ENCODE results near the gene AP1B1.

AP1B1 gene

DNA sequence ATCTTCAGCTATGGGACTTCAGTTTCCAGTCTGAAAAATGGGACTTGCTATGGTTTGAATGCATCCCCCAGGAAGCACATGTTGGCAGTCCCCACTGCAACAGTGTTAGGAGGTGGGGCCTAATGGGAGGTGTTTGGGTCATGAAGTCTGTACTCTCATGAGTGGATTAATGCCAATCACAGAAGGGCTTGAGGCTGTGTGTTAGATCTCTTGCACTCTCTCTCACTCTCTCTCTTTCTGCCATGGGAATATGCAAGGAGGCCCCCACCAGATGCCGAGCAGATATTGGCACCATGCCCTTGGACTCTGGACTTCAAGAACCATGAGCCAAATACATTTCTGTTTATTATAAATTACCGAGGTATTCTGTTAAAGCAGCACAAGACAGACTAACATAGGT is 7.8 kb upstream of the AP1B1 start:
- TF ChIP-seq, protein P1, sequence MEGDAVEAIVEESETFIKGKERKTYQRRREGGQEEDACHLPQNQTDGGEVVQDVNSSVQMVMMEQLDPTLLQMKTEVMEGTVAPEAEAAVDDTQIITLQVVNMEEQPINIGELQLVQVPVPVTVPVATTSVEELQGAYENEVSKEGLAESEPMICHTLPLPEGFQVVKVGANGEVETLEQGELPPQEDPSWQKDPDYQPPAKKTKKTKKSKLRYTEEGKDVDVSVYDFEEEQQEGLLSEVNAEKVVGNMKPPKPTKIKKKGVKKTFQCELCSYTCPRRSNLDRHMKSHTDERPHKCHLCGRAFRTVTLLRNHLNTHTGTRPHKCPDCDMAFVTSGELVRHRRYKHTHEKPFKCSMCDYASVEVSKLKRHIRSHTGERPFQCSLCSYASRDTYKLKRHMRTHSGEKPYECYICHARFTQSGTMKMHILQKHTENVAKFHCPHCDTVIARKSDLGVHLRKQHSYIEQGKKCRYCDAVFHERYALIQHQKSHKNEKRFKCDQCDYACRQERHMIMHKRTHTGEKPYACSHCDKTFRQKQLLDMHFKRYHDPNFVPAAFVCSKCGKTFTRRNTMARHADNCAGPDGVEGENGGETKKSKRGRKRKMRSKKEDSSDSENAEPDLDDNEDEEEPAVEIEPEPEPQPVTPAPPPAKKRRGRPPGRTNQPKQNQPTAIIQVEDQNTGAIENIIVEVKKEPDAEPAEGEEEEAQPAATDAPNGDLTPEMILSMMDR (IDR thresholded peaks at IDR 0.05; ENCODE audit: control insufficient read depth, extremely low read depth, insufficient read depth): no peak
- DNase-seq (ENCODE audit: low read depth): no peak
- no peak overlapping the region for H3K4me3 ChIP-seq (ENCODE audit: low read depth, low read length)

- no peak overlapping the region for H3K4me3 ChIP-seq (ENCODE audit: low read depth, low read length)
- peak; percentile 42 for DNase-seq (ENCODE audit: low read depth)
- TF ChIP-seq, protein P1 (IDR thresholded peaks at IDR 0.05; ENCODE audit: control insufficient read depth, extremely low read depth, insufficient read depth): peak; percentile 96
Measured at GRCh38 chr22:29394931-29395581, 6.7 kb upstream of the AP1B1 start.

- H3K4me3 ChIP-seq (ENCODE audit: low read depth, low read length): no peak overlapping the region
- no peak for DNase-seq (ENCODE audit: low read depth)
- TF ChIP-seq, protein P1 (IDR thresholded peaks at IDR 0.05; ENCODE audit: control insufficient read depth, extremely low read depth, insufficient read depth): no peak
Measured at GRCh38 chr22:29393019-29393608, 4.7 kb upstream of the AP1B1 start.

- DNase-seq (ENCODE audit: low read depth): no peak
- TF ChIP-seq, protein P1 (IDR thresholded peaks at IDR 0.05; ENCODE audit: control insufficient read depth, extremely low read depth, insufficient read depth): no peak
Measured at GRCh38 chr22:29391546-29391945, 3.2 kb upstream of the AP1B1 start.

GRCh38 chr22:29390270-29390669 is 1.9 kb upstream of the AP1B1 start:
- TF ChIP-seq, protein P1 (IDR thresholded peaks at IDR 0.05; ENCODE audit: control insufficient read depth, extremely low read depth, insufficient read depth): no peak
- no peak for DNase-seq (ENCODE audit: low read depth)
- H3K4me3 ChIP-seq (ENCODE audit: low read depth, low read length): no peak overlapping the region

More at GRCh38 chr22:29391546-29391945, 3.2 kb upstream of the AP1B1 start:
- H3K4me3 ChIP-seq (ENCODE audit: low read depth, low read length): no peak overlapping the region

GRCh38 chr22:29388759-29389090 is 355 bp upstream of the AP1B1 start:
- H3K4me3 ChIP-seq (ENCODE audit: low read depth, low read length): peak overlapping the region; percentile 68
- TF ChIP-seq, protein P1 (IDR thresholded peaks at IDR 0.05; ENCODE audit: control insufficient read depth, extremely low read depth, insufficient read depth): no peak
- no peak for DNase-seq (ENCODE audit: low read depth)

GRCh38 chr22:29386708-29387107 is 1.7 kb downstream of the AP1B1 start:
- TF ChIP-seq, protein P1 (IDR thresholded peaks at IDR 0.05; ENCODE audit: control insufficient read depth, extremely low read depth, insufficient read depth): no peak
- peak overlapping the region; percentile 68; the same call in 1 of the 2 replicates for H3K4me3 ChIP-seq (ENCODE audit: low read depth, low read length)
- DNase-seq (ENCODE audit: low read depth): no peak
